DMS 273 treated with DMSO at 0.1 percent for 48 hours (cell line): Measurements from ENCODE around the gene CPTP.
"Not testable (repeated sequence)": the region's sequence is repeated elsewhere in the genome, so short reads cannot be mapped to it uniquely, and the experiment has no call there.

Experiments
- DNase-seq: peaks from one replicate; lab custom pipeline; 2025; lab: John Stamatoyannopoulos, UW

Gene CPTP

GRCh38 chr1:1365875-1366698 is 41.5 kb downstream of the CPTP start:
- no peak for DNase-seq

- no peak for DNase-seq
Measured at GRCh38 chr1:1366699-1367066, 42.1 kb downstream of the CPTP start.

- DNase-seq: no peak
Measured at GRCh38 chr1:1367315-1367714, 42.7 kb downstream of the CPTP start.

- DNase-seq: not testable (repeated sequence)
Measured at GRCh38 chr1:1370094-1370493, 45.5 kb downstream of the CPTP start.

- DNase-seq: no peak
Measured at GRCh38 chr1:1370771-1371300, 46.2 kb downstream of the CPTP start.

GRCh38 chr1:1371364-1371745 is 46.8 kb downstream of the CPTP start:
- no peak for DNase-seq

GRCh38 chr1:1371746-1372711 is 47.4 kb downstream of the CPTP start:
- DNase-seq: no peak

GRCh38 chr1:1373051-1373814 is 48.6 kb downstream of the CPTP start:
- DNase-seq: no peak

GRCh38 chr1:1373815-1374588 is 49.4 kb downstream of the CPTP start:
- no peak for DNase-seq

GRCh38 chr1:1374589-1374928 is 50.0 kb downstream of the CPTP start:
- no peak for DNase-seq

GRCh38 chr1:1374929-1375662 is 50.5 kb downstream of the CPTP start, which contains the start of gene AURKAIP1:
TSS of gene AURKAIP1 (minus strand) at chr1:1375207. CDS start at chr1:1374756, 451 bp downstream.
- peak; percentile 97 for DNase-seq

- DNase-seq: no peak
Measured at GRCh38 chr1:1376551-1377226, 52.1 kb downstream of the CPTP start.

GRCh38 chr1:1377540-1378205 is 53.1 kb downstream of the CPTP start:
- DNase-seq: no peak
